ENCODE results near the gene DOCK1.

DOCK1 gene

GRCh38 chr10:127338399-127339110 lies 433.3 kb downstream of the DOCK1 start:
- no peak overlapping the region for H3K27ac ChIP-seq

GRCh38 chr10:127343821-127344220 lies 438.6 kb downstream of the DOCK1 start:
- H3K27ac ChIP-seq: no peak overlapping the region
- TF ChIP-seq CTCF (conservative IDR thresholded peaks at IDR 0.05): no peak

More at GRCh38 chr10:127338399-127339110, 433.3 kb downstream of the DOCK1 start:
- TF ChIP-seq CTCF (conservative IDR thresholded peaks at IDR 0.05): no peak

- no peak for TF ChIP-seq CTCF (conservative IDR thresholded peaks at IDR 0.05)
- H3K27ac ChIP-seq: no peak overlapping the region
Observed at GRCh38 chr10:127344346-127344745, 439.1 kb downstream of the DOCK1 start.

GRCh38 chr10:127345231-127345965 lies 440.2 kb downstream of the DOCK1 start:
- H3K27ac ChIP-seq: no peak overlapping the region
- no peak for TF ChIP-seq CTCF (conservative IDR thresholded peaks at IDR 0.05)

- no peak overlapping the region for H3K27ac ChIP-seq
- no peak for TF ChIP-seq CTCF (conservative IDR thresholded peaks at IDR 0.05)
Observed at GRCh38 chr10:127346604-127347003, 441.4 kb downstream of the DOCK1 start.

GRCh38 chr10:127347202-127347959 lies 442.2 kb downstream of the DOCK1 start:
- TF ChIP-seq CTCF (conservative IDR thresholded peaks at IDR 0.05): no peak
- H3K27ac ChIP-seq: no peak overlapping the region

GRCh38 chr10:127349737-127350136 lies 444.5 kb downstream of the DOCK1 start:
- TF ChIP-seq CTCF (conservative IDR thresholded peaks at IDR 0.05): no peak
- H3K27ac ChIP-seq: no peak overlapping the region

All from VCaP (cell line).